HG03025 (cell line): ENCODE data around the gene FBXL17.

Experiments used
- ATAC-seq: cut with Tn5 transposase; IDR thresholded peaks from one replicate; pipeline ENCODE4 v1.9.1; 2021; ENCODE audit warnings: mild to moderate bottlenecking, moderate library complexity; ENCODE audit not compliant: unreplicated experiment, low FRiP score

FBXL17 gene

GRCh38 chr5:108375768-108376167 is 6.1 kb downstream of the FBXL17 start:
- no peak for ATAC-seq

- no peak for ATAC-seq
Observed at GRCh38 chr5:108373426-108373825, 8.5 kb downstream of the FBXL17 start.

- ATAC-seq, result no peak
Observed at GRCh38 chr5:108372369-108372768, 9.5 kb downstream of the FBXL17 start.

GRCh38 chr5:108371263-108371662 is 10.6 kb downstream of the FBXL17 start:
- no peak for ATAC-seq

GRCh38 chr5:108369167-108369566 is 12.7 kb downstream of the FBXL17 start:
- ATAC-seq, result no peak

- no peak for ATAC-seq
Observed at GRCh38 chr5:108367679-108368334, 14.1 kb downstream of the FBXL17 start.

GRCh38 chr5:108366500-108366899 is 15.4 kb downstream of the FBXL17 start:
- no peak for ATAC-seq

- ATAC-seq, result no peak
Observed at GRCh38 chr5:108361771-108362170, 20.1 kb downstream of the FBXL17 start.

GRCh38 chr5:108361239-108361638 is 20.7 kb downstream of the FBXL17 start:
- no peak for ATAC-seq

- no peak for ATAC-seq
Observed at GRCh38 chr5:108360280-108360679, 21.6 kb downstream of the FBXL17 start.

GRCh38 chr5:108356286-108356685 is 25.6 kb downstream of the FBXL17 start:
- ATAC-seq, result no peak

- ATAC-seq, result no peak
Observed at GRCh38 chr5:108353087-108353486, 28.8 kb downstream of the FBXL17 start.

- no peak for ATAC-seq
Observed at GRCh38 chr5:108345541-108346171, 36.2 kb downstream of the FBXL17 start.

- ATAC-seq, result no peak
Observed at GRCh38 chr5:108344103-108344822, 37.6 kb downstream of the FBXL17 start.

GRCh38 chr5:108341866-108342265 is 40.0 kb downstream of the FBXL17 start:
- no peak for ATAC-seq

- ATAC-seq, result no peak
Observed at GRCh38 chr5:108340131-108340530, 41.8 kb downstream of the FBXL17 start.

- ATAC-seq, result no peak
Observed at GRCh38 chr5:108339220-108339619, 42.7 kb downstream of the FBXL17 start.

- ATAC-seq, result no peak
Observed at GRCh38 chr5:108334225-108334624, 47.7 kb downstream of the FBXL17 start.

GRCh38 chr5:108326982-108327381 is 54.9 kb downstream of the FBXL17 start:
- ATAC-seq, result no peak

GRCh38 chr5:108324886-108325285 is 57.0 kb downstream of the FBXL17 start:
- no peak for ATAC-seq

GRCh38 chr5:108321341-108321740 is 60.6 kb downstream of the FBXL17 start:
- ATAC-seq, result no peak

GRCh38 chr5:108320231-108320630 is 61.7 kb downstream of the FBXL17 start:
- ATAC-seq, result no peak
